ENCODE data around the gene PCDH10.

The PCDH10 gene

GRCh38 chr4:133148690-133149363 lies at the start of gene PCDH10:
PCDH10 (plus strand) TSS chr4:133149294; CDS start chr4:133150141, 847 bp downstream.
- DNase-seq, result peak; percentile 2

- no peak for DNase-seq
Observed at GRCh38 chr4:133102043-133102442, 47.1 kb upstream of the PCDH10 start.

- no peak for DNase-seq
Observed at GRCh38 chr4:133102612-133103409, 46.3 kb upstream of the PCDH10 start.

DNA sequence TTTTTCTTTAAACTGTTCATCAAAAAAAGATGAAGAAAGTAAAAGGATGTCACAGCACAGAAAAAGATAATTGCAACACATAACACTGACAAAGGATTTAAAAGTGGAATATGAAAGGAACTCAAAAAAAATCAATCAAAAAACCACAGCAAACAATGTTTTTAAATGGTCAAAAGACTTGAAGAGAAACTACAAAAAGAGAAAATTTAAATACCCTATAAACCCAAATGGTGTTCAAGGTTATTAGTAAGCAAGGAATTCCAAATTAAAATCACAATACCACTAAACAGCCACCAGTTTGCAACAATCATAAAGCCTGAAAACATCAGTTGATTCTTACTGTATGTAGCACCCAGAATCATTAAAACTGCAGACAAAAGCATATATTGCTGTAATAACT lies 36.5 kb upstream of the PCDH10 start:
- no peak for DNase-seq

- DNase-seq, result no peak
Observed at GRCh38 chr4:133124746-133125145, 24.3 kb upstream of the PCDH10 start.

- DNase-seq, result no peak
Observed at GRCh38 chr4:133127500-133127899, 21.6 kb upstream of the PCDH10 start.

GRCh38 chr4:133129237-133129636 lies 19.9 kb upstream of the PCDH10 start:
- no peak for DNase-seq

DNA sequence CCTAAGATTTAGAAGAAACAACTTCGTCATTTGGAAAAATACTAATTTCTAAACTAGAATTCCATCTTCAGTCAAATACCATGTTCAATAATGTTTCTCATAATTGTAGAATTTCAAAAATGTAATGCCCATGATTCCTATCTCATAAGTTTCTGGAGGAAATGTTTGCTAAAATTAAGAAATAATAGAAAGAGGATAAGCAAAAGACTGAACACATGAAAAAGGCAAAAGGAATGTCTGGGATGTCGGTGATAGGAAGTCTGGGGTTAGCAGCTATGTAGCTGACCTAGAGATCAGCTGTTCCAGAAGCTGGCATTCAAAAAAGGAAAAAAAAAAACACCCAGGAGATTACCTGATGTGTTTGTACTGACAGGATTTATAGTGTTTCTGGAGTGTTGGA lies 18.9 kb upstream of the PCDH10 start:
- DNase-seq, result no peak

DNA sequence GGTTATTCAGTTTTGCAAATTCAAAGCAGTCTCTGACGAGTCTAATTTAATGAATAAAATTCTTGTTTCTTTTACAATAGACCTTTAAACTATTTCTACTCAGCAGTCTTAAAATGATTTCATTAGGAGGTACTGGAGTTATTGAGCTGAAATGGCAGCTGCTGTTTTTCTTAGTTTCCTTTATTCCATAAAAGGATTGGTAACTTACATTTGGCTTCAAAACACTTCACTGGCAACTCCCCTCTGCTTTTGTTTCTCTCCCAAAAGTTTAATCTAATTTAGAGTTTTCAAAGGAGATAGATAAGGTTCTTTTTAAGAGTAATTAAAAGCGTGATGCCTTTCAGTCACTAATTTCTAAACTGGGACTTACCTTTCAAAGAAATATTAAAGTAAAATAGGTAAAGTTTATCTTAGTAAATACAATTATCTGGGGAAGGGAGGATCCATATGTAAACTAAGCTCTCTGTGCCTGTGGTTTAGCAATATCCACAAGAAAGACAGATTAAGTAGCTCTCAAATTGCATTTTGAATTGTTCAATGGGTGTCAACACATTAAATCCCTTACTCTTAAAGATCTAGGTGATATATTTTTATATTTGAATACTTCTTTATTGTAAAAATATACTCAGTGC lies 17.1 kb upstream of the PCDH10 start:
- DNase-seq, result no peak

DNA sequence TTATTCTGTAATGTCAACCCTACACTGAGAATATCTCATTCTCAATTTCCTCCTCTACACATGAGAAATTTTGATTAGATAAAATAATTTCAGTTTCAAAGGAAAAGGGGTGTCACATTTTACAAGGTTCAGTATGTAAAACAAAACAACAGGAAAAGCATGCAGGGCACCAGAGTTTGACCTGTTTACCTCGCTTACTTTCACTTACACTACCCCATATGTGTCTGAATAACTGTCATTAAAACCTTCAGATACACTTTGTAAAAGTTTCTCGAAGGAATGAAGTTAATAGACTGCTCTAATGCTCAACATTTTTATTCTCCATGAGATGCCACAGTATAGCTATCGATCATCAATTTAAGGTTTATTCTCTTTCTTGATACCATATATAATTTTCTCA lies 12.3 kb upstream of the PCDH10 start:
- DNase-seq, result no peak

DNA sequence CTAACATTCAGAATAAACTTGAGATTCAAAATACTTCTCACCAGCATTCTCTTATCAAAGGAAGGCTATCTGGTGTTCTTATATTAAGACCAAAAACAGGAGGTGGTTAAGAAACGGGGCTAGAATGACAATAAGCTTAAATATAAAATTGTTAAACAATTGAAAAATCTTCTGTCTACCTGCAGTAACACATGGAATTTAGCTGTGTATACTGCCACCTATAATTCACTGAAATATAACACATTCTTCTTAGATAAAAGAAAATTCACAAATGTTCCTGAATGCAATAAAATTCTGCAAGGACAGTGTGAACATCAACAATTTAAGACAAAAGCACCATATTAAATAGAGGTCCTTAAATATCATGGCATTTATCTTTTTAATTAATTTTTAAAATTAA lies 11.5 kb upstream of the PCDH10 start:
- DNase-seq, result no peak

DNA sequence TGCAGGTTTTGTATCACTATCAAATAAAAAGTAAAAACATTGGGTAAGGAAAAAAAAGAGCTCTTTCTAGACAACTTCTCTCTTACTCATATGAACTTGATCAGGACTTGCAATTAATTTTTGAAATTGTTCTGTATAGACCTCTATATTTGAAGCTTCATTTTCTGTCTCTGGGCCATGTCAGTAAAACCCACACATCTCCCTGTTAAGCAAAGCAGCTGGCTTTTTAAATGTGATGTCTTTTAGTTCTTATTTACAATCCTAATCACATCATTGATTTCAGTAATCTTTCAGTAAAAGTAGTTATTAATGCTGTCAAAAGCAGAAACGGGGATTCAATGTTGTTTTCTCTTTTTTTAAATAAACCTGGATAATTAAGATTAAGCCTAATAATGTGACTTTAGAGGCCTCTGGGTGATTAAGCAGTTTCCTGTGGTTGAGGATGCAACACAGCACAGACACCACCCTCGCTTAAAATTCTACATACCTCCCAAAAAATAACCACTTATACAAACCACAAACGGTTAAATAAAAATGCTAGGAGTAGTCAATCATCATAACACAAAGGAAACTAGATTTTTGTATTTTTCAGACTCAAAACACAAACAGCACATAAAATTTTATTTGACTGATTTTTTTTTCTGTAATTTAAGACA lies 5.2 kb upstream of the PCDH10 start:
- DNase-seq, result no peak

DNA sequence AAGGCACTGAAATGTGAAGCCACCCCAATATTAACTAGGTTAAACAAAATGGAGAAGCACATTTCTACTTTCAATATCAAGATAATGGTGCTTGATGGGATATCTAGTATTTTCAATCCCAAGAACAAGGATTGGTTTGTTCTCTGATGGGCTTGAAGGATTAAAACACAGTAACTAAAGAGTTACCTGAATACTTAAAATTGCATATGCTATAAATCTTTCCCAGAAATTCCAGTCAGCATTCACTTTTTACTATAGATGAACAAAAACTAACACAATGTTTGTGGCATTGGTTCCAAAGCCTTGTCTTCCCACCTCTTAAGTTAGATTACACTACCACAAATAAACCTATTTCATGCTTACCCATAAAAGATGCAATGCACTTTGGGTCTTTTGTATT lies 3.9 kb upstream of the PCDH10 start:
- DNase-seq, result no peak

DNA sequence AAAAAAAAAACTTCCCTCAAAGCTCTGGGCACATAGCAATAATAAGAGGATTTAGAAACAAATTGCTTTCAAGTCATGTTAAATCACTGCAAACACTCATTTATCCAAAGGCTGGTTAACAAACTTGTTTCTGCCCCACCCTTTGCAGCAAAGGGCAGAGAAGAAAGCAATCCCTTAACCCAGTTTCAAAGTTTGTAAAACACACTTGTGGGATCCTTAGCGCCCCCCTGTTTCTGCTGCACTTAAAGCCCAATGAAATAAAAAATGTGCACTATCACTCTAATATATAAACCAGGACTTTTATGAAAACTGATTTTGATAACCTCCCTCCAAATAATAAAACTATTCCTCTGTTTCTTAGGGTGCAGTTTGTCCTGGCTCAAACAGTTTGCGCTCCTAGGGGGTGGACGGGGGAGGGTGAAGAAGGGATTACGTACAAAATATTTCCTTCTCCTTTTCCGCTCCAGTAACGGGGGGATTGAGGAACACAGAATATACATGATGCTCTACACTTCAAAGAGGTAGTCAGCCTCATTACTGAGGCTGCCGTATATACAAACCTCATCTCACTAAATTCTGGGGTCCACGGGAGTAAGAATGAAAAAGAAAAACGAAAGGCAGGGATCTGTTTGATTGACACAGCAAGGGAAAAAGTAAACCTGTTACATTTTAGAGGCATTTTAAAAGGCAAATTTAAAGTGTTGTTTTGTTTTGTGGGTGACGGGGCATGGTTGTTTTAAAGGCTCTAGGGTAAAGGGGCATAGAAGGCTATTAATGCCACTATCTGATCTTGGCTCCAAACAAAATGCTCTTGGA lies 3.1 kb upstream of the PCDH10 start:
- DNase-seq, result no peak

GRCh38 chr4:133146574-133147241 lies 2.4 kb upstream of the PCDH10 start:
- DNase-seq, result no peak

GRCh38 chr4:133147286-133147821 lies 1.7 kb upstream of the PCDH10 start:
- DNase-seq, result no peak

DNA sequence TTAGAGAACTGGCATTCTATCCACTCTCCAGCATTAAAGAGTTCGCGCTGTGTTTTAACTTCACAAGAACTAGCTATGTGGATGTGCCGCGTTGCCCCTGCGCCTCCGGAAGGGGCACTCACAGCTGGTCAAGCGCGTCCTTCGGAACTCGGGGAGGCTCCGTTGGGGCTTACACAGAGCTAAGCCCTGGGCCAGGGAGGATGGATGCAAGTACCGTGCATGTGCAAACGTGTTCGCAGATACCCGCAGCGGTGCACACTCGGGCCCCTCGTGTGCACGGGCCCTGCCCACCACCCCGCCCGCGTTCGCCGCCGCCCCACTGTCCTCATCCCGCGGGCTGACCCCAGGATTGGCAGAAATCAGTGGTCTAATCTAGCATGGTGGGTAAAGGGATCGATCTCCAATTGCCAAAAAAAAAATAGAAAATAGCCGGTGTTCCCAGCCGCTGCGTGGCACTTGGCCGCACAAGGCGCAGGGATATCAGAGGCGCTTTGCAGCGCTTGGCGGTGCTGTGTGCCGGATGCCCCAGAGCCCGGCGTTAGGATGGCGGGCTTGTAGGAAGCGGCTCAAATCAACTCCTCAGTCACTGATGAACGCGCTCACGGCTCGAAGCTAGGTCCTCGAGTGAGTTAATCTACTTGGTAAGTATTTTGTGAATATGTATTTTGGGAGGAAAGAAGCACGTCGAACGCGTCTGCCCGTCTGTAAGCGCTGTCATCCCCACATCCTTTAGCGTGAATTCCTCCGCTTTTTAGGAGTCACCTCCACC lies 989 bp upstream of the PCDH10 start:
- no peak for DNase-seq

DNA sequence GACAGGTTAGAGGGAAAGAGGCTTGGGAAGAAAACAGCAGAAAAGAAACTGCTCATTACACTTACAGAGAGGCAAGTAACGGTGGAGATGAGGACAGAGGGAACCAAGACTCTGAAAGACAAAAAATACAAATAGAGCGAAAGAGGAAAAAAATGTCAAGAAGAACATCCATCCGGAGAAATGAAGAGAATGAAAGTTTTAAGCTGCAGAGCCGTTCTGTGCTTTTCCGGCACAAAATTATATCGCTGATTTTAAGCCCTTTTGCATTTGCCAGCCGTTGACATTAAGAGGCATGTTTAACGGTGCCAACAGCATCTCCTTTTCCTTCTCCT lies 236 bp downstream of the PCDH10 start:
- no peak for DNase-seq

- DNase-seq, result no peak
Observed at GRCh38 chr4:133149932-133150471, 908 bp downstream of the PCDH10 start.

DNA sequence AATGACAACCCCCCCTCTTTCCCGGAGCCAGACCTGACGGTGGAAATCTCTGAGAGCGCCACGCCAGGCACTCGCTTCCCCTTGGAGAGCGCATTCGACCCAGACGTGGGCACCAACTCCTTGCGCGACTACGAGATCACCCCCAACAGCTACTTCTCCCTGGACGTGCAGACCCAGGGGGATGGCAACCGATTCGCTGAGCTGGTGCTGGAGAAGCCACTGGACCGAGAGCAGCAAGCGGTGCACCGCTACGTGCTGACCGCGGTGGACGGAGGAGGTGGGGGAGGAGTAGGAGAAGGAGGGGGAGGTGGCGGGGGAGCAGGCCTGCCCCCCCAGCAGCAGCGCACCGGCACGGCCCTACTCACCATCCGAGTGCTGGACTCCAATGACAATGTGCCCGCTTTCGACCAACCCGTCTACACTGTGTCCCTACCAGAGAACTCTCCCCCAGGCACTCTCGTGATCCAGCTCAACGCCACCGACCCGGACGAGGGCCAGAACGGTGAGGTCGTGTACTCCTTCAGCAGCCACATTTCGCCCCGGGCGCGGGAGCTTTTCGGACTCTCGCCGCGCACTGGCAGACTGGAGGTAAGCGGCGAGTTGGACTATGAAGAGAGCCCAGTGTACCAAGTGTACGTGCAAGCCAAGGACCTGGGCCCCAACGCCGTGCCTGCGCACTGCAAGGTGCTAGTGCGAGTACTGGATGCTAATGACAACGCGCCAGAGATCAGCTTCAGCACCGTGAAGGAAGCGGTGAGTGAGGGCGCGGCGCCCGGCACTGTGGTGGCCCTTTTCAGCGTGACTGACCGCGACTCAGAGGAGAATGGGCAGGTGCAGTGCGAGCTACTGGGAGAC lies 1.6 kb downstream of the PCDH10 start:
- no peak for DNase-seq

Measured in GOT3 (cell line).